Aorta (tissue), 5 donors: ENCODE results near the gene NOTCH1. TPM values are rescaled to one million over a fixed set of nuclear protein-coding genes. Genes with fewer than 3 reads are reported as not detected.

Source experiments
- ATAC-seq: fragments of 200-7000 bp; cut with Tn5 transposase; one replicate; pipeline ENCODE4 v1.9.1; 2022; ENCODE audit warnings: moderate library complexity; ENCODE audit not compliant: low FRiP score
- DNase-seq, 2 donors: peaks; one replicate each; pipeline ENCODE4 v3.0.0-alpha.2; 2020
- H3K27ac ChIP-seq, 2 donors: one replicate each; pipeline ENCODE4 v1.5.1; 2013; ENCODE audit warnings: low read length in 2 of 2, mild to moderate bottlenecking in 2 of 2, moderate library complexity in 2 of 2, control low read depth in 1 of 2, inconsistent platforms in 1 of 2, low read depth in 1 of 2
- H3K27me3 ChIP-seq, 2 donors: one replicate each; pipeline ENCODE4 v1.6.1; 2013; ENCODE audit warnings: control low read depth in 1 of 2, low read length in 1 of 2, mild to moderate bottlenecking in 1 of 2, moderate library complexity in 1 of 2; ENCODE audit not compliant: insufficient read depth in 2 of 2, control insufficient read depth in 1 of 2
- H3K36me3 ChIP-seq, 2 donors: one replicate each; pipeline ENCODE4 v1.6.1; 2013; ENCODE audit warnings: control low read depth in 1 of 2, low read length in 1 of 2, mild to moderate bottlenecking in 1 of 2; ENCODE audit not compliant: insufficient read depth in 2 of 2, control insufficient read depth in 1 of 2
- H3K4me1 ChIP-seq, 2 donors: one replicate each; pipeline ENCODE4 v1.6.1; 2013; ENCODE audit warnings: low read length in 2 of 2, control low read depth in 1 of 2, mild to moderate bottlenecking in 1 of 2, moderate library complexity in 1 of 2; ENCODE audit not compliant: insufficient read depth in 2 of 2, control insufficient read depth in 1 of 2
- H3K4me3 ChIP-seq, 2 donors: one replicate each; pipeline ENCODE4 v1.5.1; 2013; ENCODE audit warnings: low read length in 2 of 2, control low read depth in 1 of 2, mild to moderate bottlenecking in 1 of 2
- H3K9me3 ChIP-seq: one replicate; pipeline ENCODE4 v1.6.1; 2013; ENCODE audit warnings: mild to moderate bottlenecking, low read length; ENCODE audit not compliant: control insufficient read depth
- WGBS, 2 donors: extraction: QIAGEN DNeasy Blood & Tissue Kit; methylation state at CpG; one replicate each; pipeline ENCODE4 v1.1.7; 2013; 5-methylcytosine and 5-hydroxymethylcytosine counted together
- intact Hi-C, 2 donors: fragments of 100-400 bp; cut with DNase I; formaldehyde crosslinking; loops; one replicate each; pipeline versions ENCODE4 v1.14.2 to v1.15.0; 2022
- polyA plus RNA-seq, 2 donors: library from polyadenylated mRNA; stranded (reverse); fragments of 200-250 nt; gene quantifications; one replicate each; pipeline ENCODE4 v1.2.3, GENCODE V29; 2013
- total RNA-seq, 2 donors: library from RNA; stranded (reverse); fragmentation: NEBNext Ultra II Directional; extraction: Animal tissue kit (Norgen Biotek cat#: 25700); gene quantifications; one replicate each; pipeline ENCODE4 v1.2.1, GENCODE V29; 2021
- donor health status: healthy with polysubstance abuse.
- donor health status: Bipolar disorder and iron deficiency.
- donor health status: DM: no; HTN: no; CAD: no.
- donor health status: DM: no; HTN: no; CAD: no.
- donor health status: DM: yes; HTN: yes; CAD: no.

The NOTCH1 gene
- total and polyA plus RNA-seq, 4 donors = 3.1 to 81.6 (median 27.9) TPM

DNA sequence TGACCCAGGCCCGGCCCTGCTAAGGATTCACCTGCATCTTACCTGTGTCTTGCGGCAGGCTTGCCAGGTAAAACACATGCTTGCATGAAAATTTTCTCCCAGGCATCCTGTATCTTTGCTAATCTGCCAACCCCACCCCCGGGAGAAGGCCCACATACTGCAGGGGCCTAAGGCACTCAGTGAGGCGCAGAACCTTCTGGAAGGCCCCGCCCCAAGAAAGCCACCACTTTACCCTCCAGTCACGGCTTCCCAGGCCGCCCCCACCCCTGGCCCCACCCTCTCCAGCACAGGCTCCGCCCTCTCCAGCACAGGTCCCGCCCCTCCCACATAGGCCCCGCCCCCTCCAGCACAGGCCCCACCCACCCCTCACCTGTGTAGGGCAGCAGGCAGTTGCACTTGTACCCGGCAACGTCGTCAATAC is 33.2 kb downstream of the NOTCH1 start:
- DNase-seq (no peak), ATAC-seq (no peak)
- intact Hi-C loops = no loop called here
- no peaks in the 10 kb centered on the region for H3K27me3 ChIP-seq
- no peaks in the 10 kb centered on the region for H3K9me3 ChIP-seq
- H3K36me3 ChIP-seq = peaks cover 0 to 6% of the 10 kb centered on the region in 2 donors
- H3K4me3 ChIP-seq = no peak overlapping the region
- WGBS, 2 donors = 88 to 91% methylated on average over 13 of the region's 13 CpGs
- no peak overlapping the region for H3K27ac ChIP-seq
- H3K4me1 ChIP-seq = no peaks in the 10 kb centered on the region

DNA sequence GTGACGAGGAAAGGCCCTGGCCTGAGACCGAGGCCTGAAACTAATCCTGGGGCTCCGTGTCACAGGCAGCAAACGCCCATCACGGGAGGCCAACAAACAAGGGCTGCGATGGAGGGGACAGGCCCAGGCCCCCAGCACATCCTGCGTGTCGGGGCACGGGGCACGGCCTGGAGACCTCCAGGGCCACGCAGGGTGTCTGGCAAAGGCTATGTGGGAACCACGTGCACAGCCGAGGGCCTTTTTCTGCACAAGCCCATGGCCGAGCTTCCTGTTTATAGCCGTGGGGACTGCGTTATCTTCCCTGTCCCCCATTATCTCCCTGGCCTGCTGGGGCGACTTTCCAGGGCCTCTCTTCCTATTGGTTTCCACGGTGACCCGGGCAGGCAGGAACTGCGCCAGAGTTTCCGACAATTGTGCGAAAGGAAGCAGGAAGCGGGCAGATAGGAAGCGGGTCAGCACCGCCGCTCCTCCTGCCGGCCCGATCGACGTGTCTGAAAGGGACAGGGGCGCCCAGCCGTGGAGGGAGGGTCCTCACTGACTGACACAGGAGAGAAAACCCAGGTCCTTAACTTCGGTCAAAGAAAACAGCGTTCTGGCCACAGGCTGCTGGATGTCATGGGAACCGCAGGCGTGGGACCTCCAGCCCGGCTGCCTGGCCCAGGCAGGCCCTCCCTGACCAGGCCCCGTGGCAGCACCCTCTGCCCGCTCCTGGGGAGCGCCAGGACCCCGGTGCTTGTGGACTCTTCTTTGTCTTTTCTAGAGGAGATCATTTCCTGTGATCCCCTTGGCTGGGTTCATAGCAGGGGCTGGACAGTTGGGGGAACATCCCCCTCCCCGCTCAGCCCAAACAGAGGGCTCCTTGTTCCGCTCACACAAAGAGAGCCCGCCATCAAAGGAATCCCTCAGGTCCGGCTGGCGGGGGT is 33.9 kb downstream of the NOTCH1 start:
- 90 to 91% methylated on average over 46 of the region's 46 CpGs for WGBS, 2 donors
- DNase-seq = no peak
- no peak overlapping the region for H3K4me3 ChIP-seq
- H3K9me3 ChIP-seq = no peaks in the 10 kb centered on the region
- peaks cover 0 to 6% of the 10 kb centered on the region in 2 donors for H3K36me3 ChIP-seq
- H3K4me1 ChIP-seq = no peaks in the 10 kb centered on the region
- no peaks in the 10 kb centered on the region for H3K27me3 ChIP-seq
- intact Hi-C loops = no loop called here
- peak; percentile 39 for ATAC-seq
- no peak overlapping the region for H3K27ac ChIP-seq

DNA sequence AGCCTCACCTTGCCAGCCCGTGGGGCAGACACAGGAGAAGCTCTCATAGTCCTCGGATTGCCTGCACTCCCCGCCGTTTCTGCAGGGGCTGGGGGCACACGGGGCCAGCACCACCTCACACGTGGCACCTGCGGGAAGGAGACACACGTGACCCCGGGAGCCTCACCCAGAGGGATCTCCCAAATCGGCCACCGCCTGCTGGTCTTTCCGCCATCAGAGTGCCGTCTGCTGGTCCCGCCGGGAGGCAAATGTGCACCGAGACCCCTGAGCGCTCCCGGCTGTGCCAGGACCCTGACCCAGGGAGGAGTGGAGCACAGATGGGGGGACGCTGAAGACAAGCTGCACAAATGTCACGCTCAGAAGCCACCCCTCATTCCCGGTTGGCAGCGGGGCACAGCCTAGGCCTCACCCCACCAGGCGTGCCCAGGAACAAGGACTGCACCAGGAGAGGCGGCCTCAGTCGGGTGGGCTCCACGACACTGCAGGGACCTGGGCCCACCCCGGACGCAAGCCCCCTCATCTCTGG is 34.6 kb downstream of the NOTCH1 start:
- intact Hi-C loops = no loop called here
- Histone ChIP-seq H3K4me3 (no peak overlapping the region), H3K4me1 (no peaks in the 10 kb centered on the region), H3K9me3 (no peaks in the 10 kb centered on the region), H3K27me3 (no peaks in the 10 kb centered on the region), H3K36me3 (peaks cover 0 to 6% of the 10 kb centered on the region in 2 donors), H3K27ac (no peak overlapping the region)
- ATAC-seq (no peak), DNase-seq (no peak)
- WGBS, 2 donors = 90 to 93% methylated on average over 28 of the region's 28 CpGs

DNA sequence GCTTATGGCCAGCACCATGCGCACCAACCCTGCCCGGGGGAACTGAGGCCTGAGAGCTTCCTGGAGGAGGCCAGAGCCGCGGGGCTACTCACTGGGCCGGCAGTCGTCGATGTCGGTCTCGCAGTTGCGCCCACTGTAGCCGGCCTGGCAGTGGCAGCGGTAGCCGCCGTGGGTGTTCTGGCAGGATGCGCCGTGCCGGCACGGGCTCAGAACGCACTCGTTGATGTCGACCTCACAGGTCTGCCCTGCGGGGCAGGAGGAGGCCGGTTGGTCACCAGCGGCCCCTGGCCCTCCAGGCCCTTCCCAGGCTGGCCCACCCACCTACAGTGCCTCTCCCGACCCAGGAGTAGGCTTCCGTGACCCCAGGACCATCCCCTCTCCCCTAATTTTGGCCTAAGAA is 35.3 kb downstream of the NOTCH1 start:
- intact Hi-C loops = no loop called here
- Histone ChIP-seq H3K27me3 (no peaks in the 10 kb centered on the region), H3K27ac (no peak overlapping the region), H3K4me3 (no peak overlapping the region), H3K9me3 (no peaks in the 10 kb centered on the region), H3K36me3 (peaks cover 0 to 6% of the 10 kb centered on the region in 2 donors), H3K4me1 (no peaks in the 10 kb centered on the region)
- ATAC-seq = no peak
- no peak for DNase-seq
- 94% methylated on average over 26 of the region's 26 CpGs for WGBS, 2 donors

DNA sequence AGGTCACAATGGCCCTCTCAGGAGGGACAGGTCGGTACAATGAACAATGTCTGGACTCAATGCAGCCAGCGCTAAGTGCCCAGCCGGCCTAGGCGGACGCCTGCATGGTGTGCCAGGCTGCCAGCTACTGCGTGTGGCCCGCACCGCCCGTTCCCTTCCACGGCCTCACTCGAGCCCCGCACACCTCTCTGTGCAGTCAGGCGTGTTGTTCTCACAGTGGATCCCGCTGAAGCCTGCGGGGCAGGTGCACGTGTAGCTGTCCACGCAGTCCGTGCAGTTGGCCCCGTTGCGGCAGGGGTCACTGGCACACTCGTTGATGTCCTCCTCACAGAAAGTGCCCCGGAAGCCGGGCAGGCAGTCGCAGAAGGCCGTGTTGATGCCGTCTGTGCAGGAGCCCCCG is 36.3 kb downstream of the NOTCH1 start:
- ATAC-seq (no peak), DNase-seq (no peak)
- intact Hi-C loops = no loop called here
- H3K9me3 ChIP-seq = no peaks in the 10 kb centered on the region
- H3K4me1 ChIP-seq = no peaks in the 10 kb centered on the region
- 91 to 92% methylated on average over 27 of the region's 27 CpGs for WGBS, 2 donors
- peaks cover 0 to 8% of the 10 kb centered on the region in 2 donors for H3K36me3 ChIP-seq
- H3K27ac ChIP-seq = no peak overlapping the region
- H3K27me3 ChIP-seq = no peaks in the 10 kb centered on the region
- H3K4me3 ChIP-seq = no peak overlapping the region

DNA sequence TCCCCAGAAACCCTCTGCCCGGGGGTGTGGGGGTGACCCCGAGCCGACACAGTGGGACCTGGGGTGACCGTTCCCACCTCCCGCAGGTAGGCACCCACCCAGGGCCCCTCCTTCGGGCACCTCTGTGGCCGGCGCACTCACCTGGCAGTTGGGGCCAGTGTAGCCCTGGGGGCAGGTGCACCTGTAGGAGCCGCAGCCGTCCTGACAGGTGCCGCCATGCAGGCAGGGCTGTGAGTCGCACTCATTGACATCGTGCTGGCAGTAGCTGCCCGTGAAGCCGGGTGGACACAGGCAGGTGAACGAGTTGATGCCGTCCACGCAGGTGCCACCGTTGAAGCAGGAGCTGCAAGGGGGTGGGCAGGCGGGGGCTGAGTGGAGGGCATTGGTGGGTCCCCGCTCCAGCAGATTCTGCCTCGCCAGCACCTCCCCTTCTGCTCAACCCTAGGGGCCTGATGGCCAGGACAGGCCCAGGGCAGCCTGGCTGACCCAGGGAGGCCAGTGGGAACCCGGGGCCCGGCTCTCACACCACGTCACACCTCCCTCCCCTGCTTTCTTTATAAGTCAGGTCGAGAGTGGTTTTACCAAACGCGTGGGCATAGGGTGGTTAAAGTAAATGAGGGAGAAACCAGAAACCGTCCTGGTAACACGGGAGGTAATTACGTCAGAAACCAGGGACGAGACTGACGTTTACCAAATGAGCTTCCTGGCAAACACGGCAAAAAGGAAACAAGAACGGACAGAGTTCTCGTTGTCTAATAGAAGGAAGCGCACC is 36.9 kb downstream of the NOTCH1 start:
- Histone ChIP-seq H3K27ac (no peak overlapping the region), H3K9me3 (no peaks in the 10 kb centered on the region), H3K36me3 (peaks cover 0 to 8% of the 10 kb centered on the region in 2 donors), H3K4me3 (no peak overlapping the region), H3K27me3 (no peaks in the 10 kb centered on the region), H3K4me1 (no peaks in the 10 kb centered on the region)
- DNase-seq (no peak), ATAC-seq (no peak)
- intact Hi-C loops = no loop called here
- WGBS, 2 donors = 90 to 91% methylated on average over 37 of the region's 37 CpGs

DNA sequence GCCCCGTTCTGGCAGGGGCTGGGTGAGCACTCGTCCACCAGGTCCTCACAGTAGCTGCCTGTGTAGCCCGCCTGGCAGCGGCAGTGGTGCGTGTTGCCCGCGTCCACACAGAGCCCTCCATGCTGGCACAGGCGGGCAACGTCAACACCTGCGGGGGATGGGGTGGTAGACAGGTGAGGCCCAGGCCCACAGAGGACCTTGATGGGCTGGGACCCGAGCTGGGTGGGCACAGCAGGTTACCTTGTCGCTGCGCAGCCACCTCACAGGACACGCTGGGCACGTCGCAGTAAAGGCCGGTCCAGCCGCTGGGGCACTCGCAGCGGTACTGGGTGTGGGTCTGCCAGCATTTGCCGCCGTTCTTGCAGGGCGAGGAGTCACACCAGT is 37.9 kb downstream of the NOTCH1 start:
- intact Hi-C loops = no loop called here
- DNase-seq (no peak), ATAC-seq (no peak)
- Histone ChIP-seq H3K27me3 (no peaks in the 10 kb centered on the region), H3K4me3 (no peak overlapping the region), H3K36me3 (peaks cover 0 to 8% of the 10 kb centered on the region in 2 donors), H3K9me3 (no peaks in the 10 kb centered on the region), H3K27ac (no peak overlapping the region), H3K4me1 (no peaks in the 10 kb centered on the region)
- WGBS, 2 donors = 91 to 92% methylated on average over 23 of the region's 23 CpGs

DNA sequence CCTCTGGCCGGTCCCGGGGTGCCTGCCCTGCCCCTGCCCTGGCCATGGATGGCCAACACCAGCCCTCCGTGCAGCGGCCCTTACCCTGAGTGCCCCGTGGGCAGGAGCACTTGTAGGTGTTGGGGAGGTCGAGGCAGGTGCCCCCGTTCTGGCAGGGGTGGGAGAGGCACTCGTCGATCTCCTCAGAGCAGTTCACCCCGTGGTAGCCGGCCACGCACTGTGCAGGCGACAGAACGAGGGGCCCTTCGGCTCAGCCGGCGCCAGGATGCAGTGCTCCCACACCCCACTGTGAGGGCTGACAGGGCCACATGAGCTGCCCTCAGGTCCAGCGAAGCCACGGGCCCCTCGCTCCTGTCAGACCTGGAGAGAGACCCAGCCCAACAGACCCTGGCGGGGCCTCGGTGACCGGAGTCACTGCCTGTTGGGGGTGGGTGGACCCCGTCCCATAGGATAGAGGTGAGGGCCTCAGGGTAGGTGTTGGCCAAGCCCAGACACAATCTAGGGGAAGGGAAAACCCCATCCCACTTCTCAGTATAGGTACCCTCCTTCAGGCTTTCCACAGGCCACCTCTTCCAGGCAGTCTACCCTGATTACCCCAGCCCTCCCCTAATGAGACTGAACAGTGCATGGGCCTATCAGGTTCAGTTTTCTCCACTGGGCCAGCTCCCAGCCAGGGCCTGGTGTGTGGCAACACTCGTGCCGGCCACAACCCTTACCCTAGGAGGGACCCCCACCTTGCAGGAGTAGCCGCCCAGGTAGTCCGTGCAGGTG is 38.4 kb downstream of the NOTCH1 start:
- H3K4me3 ChIP-seq = no peak overlapping the region
- WGBS, 2 donors = 88 to 89% methylated on average over 28 of the region's 28 CpGs
- ATAC-seq = no peak
- H3K9me3 ChIP-seq = no peaks in the 10 kb centered on the region
- DNase-seq = no peak
- H3K36me3 ChIP-seq = peaks cover 0 to 8% of the 10 kb centered on the region in 2 donors
- H3K27me3 ChIP-seq = no peaks in the 10 kb centered on the region
- intact Hi-C loops = no loop called here
- no peaks in the 10 kb centered on the region for H3K4me1 ChIP-seq
- no peak overlapping the region for H3K27ac ChIP-seq
